ENCODE measurements around the gene LTBP2. TPM values are rescaled to one million over a fixed set of nuclear protein-coding genes. Genes with fewer than 3 reads are reported as not detected.

The LTBP2 gene
- total and polyA plus RNA-seq, 2 of the 8 experiments (the other 6 are each of a cell fraction or from before 2014, with no cell fraction given), result 0.48 to 0.89 TPM

DNA sequence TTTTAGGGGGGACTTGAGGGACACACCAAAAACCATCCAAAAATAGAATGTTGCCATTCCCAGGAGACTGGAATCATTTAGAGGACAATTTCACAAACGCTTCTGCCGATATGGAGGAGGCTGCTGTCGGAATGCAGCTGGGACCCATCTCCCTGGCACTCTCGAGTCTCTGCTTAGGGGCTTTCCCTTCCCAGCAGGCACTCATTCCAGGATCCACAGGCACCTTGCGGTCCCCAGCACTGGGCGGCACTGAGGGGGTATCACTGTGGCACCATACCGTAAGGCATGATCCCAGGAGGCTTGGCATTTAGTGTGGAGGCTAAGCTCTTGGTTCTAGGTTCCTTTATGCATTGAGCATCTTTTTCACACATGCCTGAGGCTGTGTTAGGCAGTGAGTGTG, 36.6 kb upstream of the LTBP2 start:
- Histone ChIP-seq H2AFZ (ENCODE audit: low read length) (no peak overlapping the region), H3K23ac (ENCODE audit: insufficient read length) (no peak overlapping the region), H3K27me3 (replicated peaks in 1 of 4; ENCODE audit: control insufficient read depth in 3 of 4, extremely low read depth in 1 of 4, insufficient read depth in 3 of 4, low read length in 3 of 4) (no peaks in the 10 kb centered on the region), H3K9me3 (ENCODE audit: insufficient read depth in 2 of 2, low read depth in 1 of 2, low read length in 1 of 2) (no peaks in the 10 kb centered on the region), H4K20me1 (replicated peaks in 1 of 2; ENCODE audit: control insufficient read depth in 1 of 2, insufficient read depth in 2 of 2, low read length in 2 of 2) (no peaks in the 10 kb centered on the region), H3K9ac (replicated peaks in 1 of 4; ENCODE audit: extremely low read depth in 1 of 4, low read depth in 3 of 4, low read length in 3 of 4) (no peak overlapping the region), H3K4me3 (ENCODE audit: extremely low read depth in 1 of 4, insufficient read depth in 2 of 4, low read depth in 3 of 4, low read length in 4 of 4) (no peak overlapping the region), H3K4me1 (replicated peaks in 1 of 4; ENCODE audit: control insufficient read depth in 3 of 4, insufficient read depth in 4 of 4, low read length in 3 of 4) (peaks cover 0 to 11% (median 4%) of the 10 kb centered on the region in 4 experiments; a peak in 5 of 7 replicates), H3K4me2 (ENCODE audit: insufficient read depth in 1 of 2, low read depth in 2 of 2, low read length in 2 of 2) (no peak overlapping the region), H3K27ac (ENCODE audit: low read depth, low read length) (no peak overlapping the region), H2BK5ac (ENCODE audit: low read depth, low read length) (no peak overlapping the region), H3K18ac (ENCODE audit: extremely low read depth, low read length) (no peak overlapping the region), H3K79me2 (ENCODE audit: control insufficient read depth in 1 of 2, insufficient read depth in 2 of 2, low read length in 2 of 2) (no peaks in the 10 kb centered on the region), H4K8ac (ENCODE audit: extremely low read depth, insufficient read depth, low read length) (no peak overlapping the region), H4K91ac (replicated peaks; ENCODE audit: insufficient read length, low read length) (peak overlapping the region; percentile 25), H3K79me1 (ENCODE audit: low read depth, low read length) (no peaks in the 10 kb centered on the region), H3K56ac (replicated peaks; ENCODE audit: insufficient read length, low read depth, low read length) (no peak overlapping the region), H2BK20ac (ENCODE audit: low read length) (no peak overlapping the region), H4K5ac (ENCODE audit: insufficient read length, low read depth, low read length) (no peak overlapping the region), H3K14ac (ENCODE audit: insufficient read length) (no peak overlapping the region), H2BK120ac (replicated peaks; ENCODE audit: low read depth, low read length) (no peak overlapping the region), H3K4ac (replicated peaks; ENCODE audit: insufficient read length, low read depth, low read length) (no peak overlapping the region), H3K36me3 (ENCODE audit: control insufficient read depth in 2 of 4, insufficient read depth in 4 of 4, low read length in 3 of 4) (no peaks in the 10 kb centered on the region), H2BK15ac (ENCODE audit: low read length) (no peak overlapping the region), H3K23me2 (ENCODE audit: low read depth, low read length) (no peaks in the 10 kb centered on the region; the same call in 1 of the 2 replicates), H2BK12ac (ENCODE audit: low read depth, low read length) (no peak overlapping the region), H2AK5ac (ENCODE audit: low read depth, low read length) (no peak overlapping the region)
- CTCF ChIA-PET (ENCODE audit: partially characterized antibody), result interaction anchor here (1.0 to 8.7 kb wide), 6 partner anchors 8 to 257 kb away, joined by 3 to 87 read pairs (median 5); partner anchors contain the start of gene LTBP2
- 85% methylated on average over 7 of the region's 7 CpGs; no CpG with 5 or more reads in 1 of the 2 experiments for WGBS, 2 experiments (ENCODE audit: extremely low coverage in 1 of 2, insufficient coverage in 1 of 2, insufficient read length in 1 of 2, insufficient replicate concordance in 2 of 2, low coverage in 1 of 2, low lambda C conversion rate in 2 of 2, missing lambda C conversion rate in 1 of 2)
- POLR2A ChIA-PET (ENCODE audit: partially characterized antibody), result interaction anchor here (1.9 to 5.5 kb wide), 2 partner anchors 11 to 18 kb away, joined by 5 to 26 read pairs; no protein-coding TSS in a partner anchor
- no peak for FAIRE-seq
- TF ChIP-seq GABPA (IDR thresholded peaks at IDR 0.05; ENCODE audit: borderline replicate concordance, insufficient read depth, low read length), result no peak
- TF ChIP-seq TEAD4 (IDR thresholded peaks at IDR 0.05; ENCODE audit: low read depth, low read length), result peak; percentile 43; the same call in 1 of the 2 replicates
- TF ChIP-seq, protein P1, sequence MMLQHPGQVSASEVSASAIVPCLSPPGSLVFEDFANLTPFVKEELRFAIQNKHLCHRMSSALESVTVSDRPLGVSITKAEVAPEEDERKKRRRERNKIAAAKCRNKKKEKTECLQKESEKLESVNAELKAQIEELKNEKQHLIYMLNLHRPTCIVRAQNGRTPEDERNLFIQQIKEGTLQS (IDR thresholded peaks at IDR 0.05; ENCODE audit: insufficient read depth, low read depth, low read length), result no peak
- DNase-seq (ENCODE audit: low read depth in 1 of 2, low spot score in 2 of 2), result no peak

Measured in H1 (cell line).